Thoracic aorta (tissue), 2 donors: Measurements from ENCODE around the gene UBQLN4. TPM values are rescaled to one million over a fixed set of nuclear protein-coding genes. Genes with fewer than 3 reads are reported as not detected.

Experiments
- ATAC-seq: fragments of 150-250 bp; one replicate; pipeline ENCODE4 v1.8.0; 2017; ENCODE audit warnings: low read depth; ENCODE audit not compliant: insufficient number of reproducible peaks, low FRiP score
- DNase-seq: peaks from one replicate; pipeline ENCODE4 v3.0.0-alpha.2; 2020; ENCODE audit warnings: low spot score
- H3K27ac ChIP-seq, 2 donors: fragments of 200-600 bp; sonication (generic); 1 replicate in 1 of 2; 2 replicates in 1 of 2; pipeline ENCODE4 v1.5.1; 2016; ENCODE audit warnings: mild to moderate bottlenecking in 2 of 2, moderate library complexity in 2 of 2
- H3K27me3 ChIP-seq: fragments of 200-600 bp; sonication (generic); replicated peaks from 2 replicates; pipeline ENCODE4 v1.6.0; 2016; ENCODE audit warnings: mild to moderate bottlenecking; ENCODE audit not compliant: insufficient read depth
- H3K36me3 ChIP-seq: fragments of 200-600 bp; sonication (generic); one replicate; pipeline ENCODE4 v1.5.1; 2016
- H3K4me1 ChIP-seq, 2 donors: fragments of 200-600 bp; sonication (generic); 1 replicate in 1 of 2; 2 replicates in 1 of 2; pipeline versions ENCODE4 v1.5.1 to v1.6.0; 2016; ENCODE audit warnings: low read depth in 2 of 2, mild to moderate bottlenecking in 1 of 2; ENCODE audit not compliant: control insufficient read depth in 1 of 2
- H3K4me3 ChIP-seq: fragments of 200-600 bp; sonication (generic); 2 replicates; pipeline ENCODE4 v1.5.1; 2016; ENCODE audit warnings: mild to moderate bottlenecking
- H3K9me3 ChIP-seq: fragments of 200-600 bp; sonication (generic); 2 replicates; pipeline ENCODE4 v1.5.1; 2016
- total RNA-seq, 2 donors: library from RNA; depleted of rRNA; stranded (reverse); fragments of >200 nt; gene quantifications; one replicate each; pipeline versions ENCODE4 v1.1.0 to v1.2.3, GENCODE V29; 2016
- TF ChIP-seq, protein P1 (sequence below): fragments of 200-600 bp; sonication (generic); IDR thresholded peaks from one replicate; pipeline ENCODE4 v1.5.1; 2019; ENCODE audit warnings: antibody characterized with exemption

Gene UBQLN4
- total RNA-seq, 2 donors from 2014 or later: 21.7 to 36.7 TPM

DNA sequence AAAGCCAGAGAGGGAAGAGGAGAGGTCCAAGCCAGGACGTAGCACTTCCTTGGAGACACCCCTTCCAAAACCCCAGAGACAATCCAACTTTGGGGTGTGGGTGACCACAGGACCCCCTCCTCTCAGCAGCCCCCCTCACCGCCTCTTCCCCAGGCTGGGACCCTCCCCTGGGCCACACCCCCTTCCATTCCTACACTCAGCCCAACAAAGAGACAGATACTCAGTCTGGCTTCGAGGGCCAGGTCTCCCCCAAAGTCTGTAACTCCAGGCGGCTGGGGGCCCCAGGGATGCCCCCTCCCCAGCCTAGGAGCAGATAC is 27.2 kb upstream of the UBQLN4 start:
- Histone ChIP-seq H3K27ac (no peak overlapping the region), H3K4me3 (no peak overlapping the region), H3K36me3 (no peaks in the 10 kb centered on the region), H3K27me3 (no peaks in the 10 kb centered on the region), H3K9me3 (no peaks in the 10 kb centered on the region), H3K4me1 (peaks cover 4 to 22% of the 10 kb centered on the region in 2 donors)
- TF ChIP-seq, protein P1, sequence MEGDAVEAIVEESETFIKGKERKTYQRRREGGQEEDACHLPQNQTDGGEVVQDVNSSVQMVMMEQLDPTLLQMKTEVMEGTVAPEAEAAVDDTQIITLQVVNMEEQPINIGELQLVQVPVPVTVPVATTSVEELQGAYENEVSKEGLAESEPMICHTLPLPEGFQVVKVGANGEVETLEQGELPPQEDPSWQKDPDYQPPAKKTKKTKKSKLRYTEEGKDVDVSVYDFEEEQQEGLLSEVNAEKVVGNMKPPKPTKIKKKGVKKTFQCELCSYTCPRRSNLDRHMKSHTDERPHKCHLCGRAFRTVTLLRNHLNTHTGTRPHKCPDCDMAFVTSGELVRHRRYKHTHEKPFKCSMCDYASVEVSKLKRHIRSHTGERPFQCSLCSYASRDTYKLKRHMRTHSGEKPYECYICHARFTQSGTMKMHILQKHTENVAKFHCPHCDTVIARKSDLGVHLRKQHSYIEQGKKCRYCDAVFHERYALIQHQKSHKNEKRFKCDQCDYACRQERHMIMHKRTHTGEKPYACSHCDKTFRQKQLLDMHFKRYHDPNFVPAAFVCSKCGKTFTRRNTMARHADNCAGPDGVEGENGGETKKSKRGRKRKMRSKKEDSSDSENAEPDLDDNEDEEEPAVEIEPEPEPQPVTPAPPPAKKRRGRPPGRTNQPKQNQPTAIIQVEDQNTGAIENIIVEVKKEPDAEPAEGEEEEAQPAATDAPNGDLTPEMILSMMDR: no peak
- no peak for ATAC-seq
- no peak for DNase-seq

DNA sequence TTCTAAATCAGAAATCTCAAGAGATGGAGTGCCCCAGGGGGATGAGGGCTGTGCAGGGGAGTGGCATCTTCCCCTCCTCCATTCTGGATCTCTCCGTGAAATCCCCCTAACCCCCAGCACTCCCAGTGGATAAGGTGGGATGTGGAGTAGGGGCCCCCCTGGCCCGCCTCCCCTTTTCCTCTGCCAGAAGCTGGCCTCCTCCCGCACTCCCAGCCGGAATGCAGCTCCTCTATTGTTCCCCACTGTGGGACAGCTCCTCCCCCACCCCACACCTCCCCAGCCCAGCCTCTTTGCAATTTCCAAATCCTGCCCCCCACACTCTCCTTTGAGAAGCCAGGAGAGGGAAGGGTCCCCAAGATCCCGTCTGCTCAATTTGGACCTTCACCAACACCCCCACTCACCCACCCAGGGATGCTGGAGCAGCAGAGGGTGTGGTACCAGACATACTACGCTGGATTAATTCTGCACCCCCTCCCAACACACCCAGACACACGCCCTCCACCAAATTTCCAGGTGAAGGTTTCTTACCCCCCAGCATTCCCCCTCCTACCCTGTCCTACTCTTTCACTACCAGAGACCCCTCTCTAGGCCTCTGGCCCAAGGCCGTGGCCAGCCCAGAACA is 26.8 kb upstream of the UBQLN4 start:
- ATAC-seq (no peak), DNase-seq (no peak)
- TF ChIP-seq, protein P1: no peak
- H3K27me3 ChIP-seq: no peaks in the 10 kb centered on the region
- H3K9me3 ChIP-seq: no peaks in the 10 kb centered on the region
- H3K4me3 ChIP-seq: no peak overlapping the region
- H3K27ac ChIP-seq: no peak overlapping the region
- no peaks in the 10 kb centered on the region for H3K36me3 ChIP-seq
- H3K4me1 ChIP-seq: peaks cover 4 to 22% of the 10 kb centered on the region in 2 donors

DNA sequence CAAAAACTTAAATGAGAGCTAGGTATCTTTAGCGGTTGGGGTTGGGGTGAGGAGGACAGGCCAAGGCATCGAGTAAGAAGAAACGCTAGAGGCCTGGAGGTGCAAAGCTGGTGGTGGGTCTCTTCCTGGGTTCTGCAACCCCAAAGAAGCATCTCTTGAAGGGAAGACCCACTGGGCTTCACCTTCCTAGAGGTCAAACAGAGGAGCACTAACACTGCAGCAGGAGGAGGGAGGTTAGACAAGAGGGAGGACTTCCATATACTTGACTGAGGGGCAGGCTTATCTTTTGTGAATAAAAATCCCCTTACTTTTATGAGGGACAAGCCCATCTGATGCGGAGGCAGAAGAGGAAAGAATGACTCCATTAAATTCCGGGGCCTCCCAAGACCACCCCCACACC is 26.2 kb upstream of the UBQLN4 start:
- ATAC-seq: no peak
- H3K4me1 ChIP-seq: peaks cover 4 to 22% of the 10 kb centered on the region in 2 donors
- no peaks in the 10 kb centered on the region for H3K27me3 ChIP-seq
- TF ChIP-seq, protein P1: no peak
- H3K9me3 ChIP-seq: no peaks in the 10 kb centered on the region
- no peak for DNase-seq
- H3K36me3 ChIP-seq: no peaks in the 10 kb centered on the region
- H3K4me3 ChIP-seq: no peak overlapping the region
- H3K27ac ChIP-seq: no peak overlapping the region

DNA sequence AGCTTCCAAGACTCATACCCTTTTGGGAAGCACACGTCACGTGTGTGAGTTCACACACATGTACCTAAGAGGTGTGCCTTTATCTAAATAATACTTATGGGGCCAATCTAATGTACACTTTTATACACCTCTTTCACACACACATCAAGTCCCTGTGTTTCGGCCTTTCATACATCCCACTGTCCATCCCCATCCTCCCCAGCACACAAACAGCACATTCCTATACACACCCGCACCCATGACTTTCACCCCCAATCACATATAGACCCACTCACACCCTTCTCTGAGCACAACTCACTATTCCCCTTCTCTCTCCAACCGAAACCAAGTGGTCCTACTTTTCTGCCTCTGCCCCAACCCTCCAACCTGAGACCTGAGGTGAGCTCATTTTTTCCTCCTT is 25.1 kb upstream of the UBQLN4 start:
- ATAC-seq: no peak
- H3K36me3 ChIP-seq: no peaks in the 10 kb centered on the region
- no peak overlapping the region for H3K27ac ChIP-seq
- H3K27me3 ChIP-seq: no peaks in the 10 kb centered on the region
- H3K4me3 ChIP-seq: no peak overlapping the region
- no peak for DNase-seq
- H3K4me1 ChIP-seq: peaks cover 4 to 19% of the 10 kb centered on the region in 2 donors
- H3K9me3 ChIP-seq: no peaks in the 10 kb centered on the region
- TF ChIP-seq, protein P1: no peak

DNA sequence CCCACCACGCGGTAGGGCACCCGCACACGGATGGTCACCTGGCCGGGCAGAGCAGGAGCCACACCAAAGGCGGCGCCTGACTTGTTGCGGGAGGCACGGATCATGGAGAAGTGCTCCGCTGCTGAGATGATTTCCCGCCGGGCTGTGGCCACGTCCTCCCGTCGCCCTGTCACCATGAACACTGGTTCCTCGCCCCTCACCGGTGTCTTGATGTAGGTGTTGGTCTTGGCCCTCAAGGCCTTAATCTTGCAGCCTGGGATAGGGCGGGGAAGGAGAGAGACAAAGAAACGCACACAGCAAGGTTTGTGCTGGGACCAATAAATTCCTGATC is 23.8 kb upstream of the UBQLN4 start:
- Histone ChIP-seq H3K4me3 (no peak overlapping the region), H3K27ac (no peak overlapping the region), H3K9me3 (no peaks in the 10 kb centered on the region), H3K27me3 (no peaks in the 10 kb centered on the region), H3K4me1 (peaks cover 4 to 10% of the 10 kb centered on the region in 2 donors), H3K36me3 (no peaks in the 10 kb centered on the region)
- ATAC-seq: no peak
- no peak for DNase-seq
- TF ChIP-seq, protein P1: no peak
